Retinal pigment epithelial cell (primary cell): ENCODE measurements around the gene RXFP3.
"Not testable (repeated sequence)": the region's sequence is repeated elsewhere in the genome, so short reads cannot be mapped to it uniquely, and the experiment has no call there.

Source experiments
- DNase-seq: peaks from one replicate; pipeline ENCODE4 v3.0.0-alpha.2; 2010; ENCODE audit warnings: low read depth
- H3K4me3 ChIP-seq: 2 replicates; pipeline ENCODE4 v1.5.1; 2011; ENCODE audit warnings: mild to moderate bottlenecking, low read length, control low read depth, moderate library complexity
- CTCF ChIP-seq: conservative IDR thresholded peaks from 2 replicates; pipeline ENCODE4 v1.5.1; 2011; ENCODE audit warnings: low read depth, low read length, control low read depth, inconsistent platforms

RXFP3 gene

DNA sequence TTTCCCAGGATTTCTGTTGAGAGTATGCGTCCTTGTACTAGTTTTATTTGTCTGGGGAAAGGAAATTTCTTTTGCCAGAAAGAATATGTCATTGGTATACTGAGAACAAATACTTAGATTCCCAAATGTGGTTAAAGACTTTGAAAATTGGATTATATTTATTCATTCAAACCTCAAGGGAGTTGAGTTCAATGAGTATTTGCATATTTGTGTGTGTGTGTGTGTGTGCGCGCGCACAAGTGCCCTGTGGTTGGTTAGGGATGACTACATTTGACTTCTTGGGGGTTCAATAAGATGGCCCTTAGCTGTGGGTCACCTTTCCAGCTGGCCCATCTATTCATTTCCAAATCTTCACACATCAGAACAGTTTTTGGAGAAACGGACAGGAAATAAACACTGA is 4.9 kb downstream of the RXFP3 start:
- no peak for TF ChIP-seq CTCF
- no peak overlapping the region for H3K4me3 ChIP-seq

DNA sequence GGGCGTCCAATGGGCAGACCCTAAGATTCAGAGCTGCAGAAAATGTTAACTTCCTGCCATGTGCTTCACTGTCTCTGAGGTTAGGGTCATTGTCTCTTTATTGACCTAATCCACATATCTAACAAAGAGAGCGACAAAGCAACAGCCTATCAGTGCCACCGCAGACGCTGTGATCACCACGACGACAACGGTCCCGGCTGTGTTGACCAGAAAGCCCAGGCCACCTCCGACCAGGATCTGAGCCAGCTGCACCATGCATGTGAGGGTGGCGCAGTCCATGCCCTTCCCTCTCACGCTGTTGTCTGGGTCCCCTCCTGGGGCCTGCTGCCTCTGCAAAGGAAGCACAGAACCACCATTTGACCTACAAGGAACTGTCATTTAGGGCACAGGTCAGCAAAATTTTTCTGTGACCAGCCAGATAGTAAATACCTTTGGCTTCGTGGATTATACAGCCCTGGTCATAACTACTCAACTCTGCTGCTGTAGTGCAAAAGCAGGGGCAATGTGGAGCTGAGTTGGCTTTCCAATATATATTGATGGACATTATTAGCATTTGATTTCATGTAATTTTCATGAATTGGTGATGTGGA is 8.5 kb downstream of the RXFP3 start:
- no peak for TF ChIP-seq CTCF
- DNase-seq = no peak
- no peak overlapping the region for H3K4me3 ChIP-seq

More for the DNA sequence above, 4.9 kb downstream of the RXFP3 start:
- DNase-seq = no peak

GRCh38 chr5:33952175-33952574 is 16.0 kb downstream of the RXFP3 start:
- not testable (repeated sequence) for H3K4me3 ChIP-seq, DNase-seq

GRCh38 chr5:33957577-33958150 is 21.5 kb downstream of the RXFP3 start:
- no peak for TF ChIP-seq CTCF
- no peak overlapping the region for H3K4me3 ChIP-seq
- DNase-seq = no peak

DNA sequence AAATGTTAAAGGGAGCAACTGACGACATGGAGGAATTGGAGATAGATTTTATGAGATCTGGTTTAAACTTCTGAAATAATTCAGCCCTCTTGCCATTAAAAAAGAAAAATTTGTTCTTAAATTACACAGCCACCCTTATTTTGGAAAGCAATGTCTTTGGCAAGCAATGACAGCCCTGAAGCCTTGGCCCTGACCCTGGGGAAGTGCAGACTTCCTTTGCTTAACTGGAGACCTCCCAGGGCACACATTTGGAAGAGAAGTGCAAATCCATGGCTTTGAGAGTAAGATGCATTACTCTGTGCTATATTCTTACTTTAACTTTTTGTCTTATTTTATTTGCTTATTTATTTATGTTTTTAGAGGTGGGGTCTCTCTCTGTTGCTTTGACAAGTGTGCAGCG is 22.0 kb downstream of the RXFP3 start:
- no peak for DNase-seq
- H3K4me3 ChIP-seq = no peak overlapping the region
- TF ChIP-seq CTCF = no peak

- no peak overlapping the region for H3K4me3 ChIP-seq
- no peak for TF ChIP-seq CTCF
- no peak for DNase-seq
These were observed 28.0 kb downstream of the RXFP3 start for GRCh38 chr5:33964132-33964700.

GRCh38 chr5:33966805-33967204 is 30.6 kb downstream of the RXFP3 start:
- no peak overlapping the region for H3K4me3 ChIP-seq
- TF ChIP-seq CTCF = no peak
- no peak for DNase-seq
